ENCODE measurements around the gene DAGLA. TPM values are rescaled to one million over a fixed set of nuclear protein-coding genes. Genes with fewer than 3 reads are reported as not detected.

The DAGLA gene
- total RNA-seq, 1 experiment from 2014 or later = 4.5 TPM

- H3K4me3 Mint-ChIP-seq = peak overlapping the region; percentile 59 to 80
- Histone ChIP-seq H3K79me2 (ENCODE audit: insufficient read depth, low read length) (no peaks in the 10 kb centered on the region; the same call in 1 of the 2 replicates), H3K9ac (ENCODE audit: extremely low read depth, insufficient read length, low read length) (no peak overlapping the region), H4K20me1 (ENCODE audit: control insufficient read depth, insufficient read depth, insufficient read length) (no peaks in the 10 kb centered on the region), H3K23me2 (ENCODE audit: insufficient read length, low read depth, low read length, poor library complexity, severe bottlenecking) (peaks cover 4% of the 10 kb centered on the region), H2BK15ac (ENCODE audit: low read depth, low read length) (no peak overlapping the region), H3T11ph (ENCODE audit: low read length) (no peak overlapping the region), H3K14ac (ENCODE audit: insufficient read depth, low read length) (no peak overlapping the region), H3K23ac (ENCODE audit: insufficient read length, low read depth, low read length) (no peak overlapping the region), H3K4me2 (ENCODE audit: insufficient read depth, insufficient read length, low read length) (peak overlapping the region; percentile 37), H3K56ac (ENCODE audit: insufficient read length, low read depth, low read length) (no peak overlapping the region), H3K27ac (ENCODE audit: insufficient read length, low read depth, low read length) (no peak overlapping the region), H4K5ac (ENCODE audit: insufficient read length, low read depth, low read length) (no peak overlapping the region), H3K18ac (ENCODE audit: insufficient read length, low read depth, low read length) (peak overlapping the region; percentile 16), H4K91ac (ENCODE audit: insufficient read length, low read depth, low read length) (no peak overlapping the region), H4K8ac (replicated peaks; ENCODE audit: insufficient read length, low read depth, low read length) (no peak overlapping the region), H2BK20ac (ENCODE audit: low read depth, low read length, poor library complexity, severe bottlenecking) (no peak overlapping the region), H3K4ac (ENCODE audit: low read depth, low read length) (no peak overlapping the region), H3K79me1 (ENCODE audit: insufficient read depth, low read depth, low read length, poor library complexity, severe bottlenecking) (no peaks in the 10 kb centered on the region), H2BK5ac (ENCODE audit: insufficient read length, low read length) (no peak overlapping the region), H2BK120ac (ENCODE audit: low read depth, low read length, poor library complexity, severe bottlenecking) (no peak overlapping the region), H2BK12ac (ENCODE audit: insufficient read length, low read depth, low read length) (no peak overlapping the region), H3K9me3 (ENCODE audit: control insufficient read depth, low read depth, low read length) (no peaks in the 10 kb centered on the region), H2AFZ (ENCODE audit: low read length) (no peak overlapping the region), H3K27me3 (ENCODE audit: insufficient read depth, low read length) (no peaks in the 10 kb centered on the region), H2AK5ac (ENCODE audit: insufficient read length, low read length) (no peak overlapping the region), H3K4me1 (ENCODE audit: insufficient read depth, low read length) (peaks cover 5% of the 10 kb centered on the region; the same call in 1 of the 2 replicates)
- H3K9me3 Mint-ChIP-seq = no peaks in the 10 kb centered on the region
- DNase-seq = peak; percentile 86
- TF ChIP-seq CTCF (conservative IDR thresholded peaks at IDR 0.05) = 0 out of 3 replicates have a peak, but pooled peaks have one; percentile 16
- WGBS (ENCODE audit: extremely low coverage, insufficient read length, low lambda C conversion rate) = no CpG with 5 or more reads among the region's 21 CpGs
- H3K27ac Mint-ChIP-seq = peak overlapping the region in 1 of 3 experiments; percentile 79; a peak in 2 of 7 replicates
- peaks cover 44 to 50% of the 10 kb centered on the region in 2 experiments for H3K4me1 Mint-ChIP-seq
- H3K27me3 Mint-ChIP-seq (ENCODE audit: low read depth) = no peaks in the 10 kb centered on the region
- H3K36me3 Mint-ChIP-seq (ENCODE audit: insufficient read depth in 1 of 3, low read depth in 3 of 3) = peaks cover 0 to 7% (median 4%) of the 10 kb centered on the region in 3 experiments; a peak in 2 of 7 replicates
Observed at GRCh38 chr11:61718621-61719302, 38.6 kb downstream of the DAGLA start.

All from H9 (cell line).